NT2/D1 (cell line): ENCODE results near the gene LENG1.

Source experiments
- DNase-seq: peaks from one replicate; pipeline ENCODE4 v3.0.0-alpha.2; 2011; ENCODE audit warnings: low read depth, low spot score
- H3K27me3 ChIP-seq: 2 replicates; pipeline ENCODE4 v1.6.0; 2011; ENCODE audit warnings: mild to moderate bottlenecking; ENCODE audit not compliant: insufficient read length, insufficient read depth
- H3K36me3 ChIP-seq: 2 replicates; pipeline ENCODE4 v1.6.1; 2011; ENCODE audit warnings: mild to moderate bottlenecking, low read length, mixed read lengths; ENCODE audit not compliant: insufficient read depth, insufficient read length
- H3K4me1 ChIP-seq: 2 replicates; pipeline ENCODE4 v1.5.1; 2011; ENCODE audit not compliant: insufficient read depth, insufficient read length
- H3K4me3 ChIP-seq: 2 replicates; pipeline ENCODE4 v1.5.1; 2011; ENCODE audit warnings: low read depth; ENCODE audit not compliant: insufficient read length
- H3K9ac ChIP-seq: 2 replicates; pipeline ENCODE4 v1.6.0; 2011; ENCODE audit warnings: low read depth; ENCODE audit not compliant: insufficient read length
- H3K9me3 ChIP-seq: 2 replicates; pipeline ENCODE4 v1.5.1; 2011; ENCODE audit warnings: mild to moderate bottlenecking, low read length; ENCODE audit not compliant: insufficient read depth
- SUZ12 ChIP-seq: IDR thresholded peaks from 2 replicates; pipeline ENCODE4 v1.6.1; 2011; ENCODE audit not compliant: insufficient read length, insufficient read depth; ENCODE audit errors: extremely low read depth
- YY1 ChIP-seq: IDR thresholded peaks from 2 replicates; pipeline ENCODE4 v1.6.1; 2011; ENCODE audit not compliant: insufficient read length, insufficient read depth
- ZNF274 ChIP-seq: IDR thresholded peaks from 2 replicates; pipeline ENCODE4 v1.6.1; 2011; ENCODE audit warnings: mild to moderate bottlenecking, low read depth, low read length

LENG1 gene

GRCh38 chr19:54142166-54142780 is 17.2 kb downstream of the LENG1 start:
- peaks cover 14% of the 10 kb centered on the region for H3K4me1 ChIP-seq
- H3K9ac ChIP-seq: no peak overlapping the region
- DNase-seq: no peak
- TF ChIP-seq ZNF274 (no peak), YY1 (no peak), SUZ12 (no peak)
- peaks cover 88% of the 10 kb centered on the region for H3K36me3 ChIP-seq
- H3K4me3 ChIP-seq: no peak overlapping the region
- no peaks in the 10 kb centered on the region for H3K27me3 ChIP-seq
- H3K9me3 ChIP-seq: no peaks in the 10 kb centered on the region

GRCh38 chr19:54141356-54141755 is 18.2 kb downstream of the LENG1 start:
- Histone ChIP-seq H3K9me3 (no peaks in the 10 kb centered on the region), H3K36me3 (peaks cover 79% of the 10 kb centered on the region), H3K4me1 (peaks cover 14% of the 10 kb centered on the region), H3K4me3 (no peak overlapping the region), H3K9ac (no peak overlapping the region), H3K27me3 (no peaks in the 10 kb centered on the region)
- no peak for TF ChIP-seq SUZ12
- TF ChIP-seq ZNF274: no peak
- TF ChIP-seq YY1: no peak
- no peak for DNase-seq

GRCh38 chr19:54138489-54139256 is 20.8 kb downstream of the LENG1 start:
- Histone ChIP-seq H3K27me3 (no peaks in the 10 kb centered on the region), H3K9me3 (peaks cover under 1% of the 10 kb centered on the region; the same call in 1 of the 2 replicates), H3K36me3 (peaks cover 52% of the 10 kb centered on the region), H3K4me1 (peaks cover 14% of the 10 kb centered on the region), H3K4me3 (peak overlapping the region; percentile 66), H3K9ac (peak overlapping the region; percentile 80)
- DNase-seq: no peak
- TF ChIP-seq YY1 (no peak), SUZ12 (no peak), ZNF274 (no peak)

- no peaks in the 10 kb centered on the region for H3K27me3 ChIP-seq
- H3K4me1 ChIP-seq: peaks cover 14% of the 10 kb centered on the region
- H3K4me3 ChIP-seq: peak within 1 kb of the TSS; percentile 66
- peaks cover 50% of the 10 kb centered on the region for H3K36me3 ChIP-seq
- peaks cover 7% of the 10 kb centered on the region; the same call in 1 of the 2 replicates for H3K9me3 ChIP-seq
- DNase-seq: no peak
- H3K9ac ChIP-seq: peak within 1 kb of the TSS; percentile 84
- TF ChIP-seq ZNF274 (no peak), SUZ12 (no peak), YY1 (peak; percentile 71)
Observed at GRCh38 chr19:54137699-54138488, 21.6 kb downstream of the LENG1 start, which contains the start of gene CNOT3. Gene CNOT3, plus strand, starts transcription at chr19:54137762. Its CDS starts 5,217 bp downstream, at chr19:54142979.

GRCh38 chr19:54136864-54137698 is 22.4 kb downstream of the LENG1 start:
- peaks cover 7% of the 10 kb centered on the region; the same call in 1 of the 2 replicates for H3K9me3 ChIP-seq
- TF ChIP-seq SUZ12: no peak
- TF ChIP-seq YY1: no peak
- H3K4me1 ChIP-seq: peaks cover 14% of the 10 kb centered on the region
- H3K36me3 ChIP-seq: peaks cover 41% of the 10 kb centered on the region
- peak; percentile 98 for DNase-seq
- no peaks in the 10 kb centered on the region for H3K27me3 ChIP-seq
- peak overlapping the region; percentile 84 for H3K9ac ChIP-seq
- H3K4me3 ChIP-seq: peak overlapping the region; percentile 66

GRCh38 chr19:54136086-54136863 is 23.2 kb downstream of the LENG1 start:
- peaks cover 14% of the 10 kb centered on the region for H3K4me1 ChIP-seq
- peaks cover 41% of the 10 kb centered on the region for H3K36me3 ChIP-seq
- TF ChIP-seq YY1 (no peak), ZNF274 (no peak), SUZ12 (no peak)
- H3K9me3 ChIP-seq: peaks cover 7% of the 10 kb centered on the region; the same call in 1 of the 2 replicates
- H3K4me3 ChIP-seq: peak overlapping the region; percentile 41
- H3K27me3 ChIP-seq: no peaks in the 10 kb centered on the region
- H3K9ac ChIP-seq: peak overlapping the region; percentile 84
- no peak for DNase-seq
